IMR-90 (cell line): Measurements from ENCODE around the gene CAMK2G. TPM values are rescaled to one million over a fixed set of nuclear protein-coding genes. Genes with fewer than 3 reads are reported as not detected.

Experiments used
- ATAC-seq: fragments of 200-7000 bp; cut with Tn5 transposase; 2 replicates; pipeline ENCODE4 v1.9.1; 2020; ENCODE audit warnings: low read depth, mild to moderate bottlenecking, moderate library complexity
- BruUV-seq: library from RNA; stranded (reverse); fragments of 400-500 nt; replicated peaks from 2 replicates; lab custom pipeline; 2021; lab: Mats Ljungman, UMichigan
- CTCF ChIA-PET: fragments of 300-600 bp; formaldehyde crosslinking; extraction: SDS; loops from one replicate; lab custom pipeline; 2021; ENCODE audit warnings: antibody characterized with exemption; lab: Yijun Ruan, JAX
- POLR2A ChIA-PET: fragments of 300-600 bp; sonication (Branson Sonifier 250); formaldehyde crosslinking; loops from one replicate; lab custom pipeline; 2022; ENCODE audit warnings: antibody characterized with exemption; ENCODE audit not compliant: unreplicated experiment; lab: Charles Lee
- DNase-seq: peaks from one replicate; pipeline ENCODE4 v3.0.0; 2013
- H2AFZ ChIP-seq: replicated peaks from 2 replicates; pipeline ENCODE3; 2013; ENCODE audit warnings: low read length, mild to moderate bottlenecking; ENCODE audit not compliant: poor library complexity
- H2AK5ac ChIP-seq: 2 replicates; pipeline ENCODE4 v1.6.1; 2013; ENCODE audit warnings: low read depth, low read length, inconsistent platforms
- H2AK9ac ChIP-seq: replicated peaks from 2 replicates; pipeline ENCODE3; 2013; ENCODE audit warnings: mild to moderate bottlenecking, low read depth, low read length, moderate library complexity; ENCODE audit not compliant: poor library complexity
- H2BK120ac ChIP-seq: 2 replicates; pipeline ENCODE4 v1.6.1; 2013; ENCODE audit warnings: low read depth, low read length, inconsistent platforms
- H2BK15ac ChIP-seq: 3 replicates; pipeline ENCODE4 v1.6.1; 2013; ENCODE audit warnings: low read depth, low read length, inconsistent platforms
- H2BK20ac ChIP-seq: 2 replicates; pipeline ENCODE4 v1.6.1; 2013; ENCODE audit warnings: low read depth, mild to moderate bottlenecking, inconsistent platforms, low read length, moderate library complexity
- H2BK5ac ChIP-seq: 2 replicates; pipeline ENCODE4 v1.6.1; 2013; ENCODE audit warnings: mild to moderate bottlenecking, low read depth, low read length, inconsistent platforms; ENCODE audit not compliant: poor library complexity, severe bottlenecking
- H3K14ac ChIP-seq: replicated peaks from 2 replicates; pipeline ENCODE4 v1.6.1; 2013; ENCODE audit warnings: low read depth, low read length, inconsistent platforms
- H3K18ac ChIP-seq: 2 replicates; pipeline ENCODE4 v1.6.1; 2013; ENCODE audit warnings: low read depth, low read length, control low read depth
- H3K23ac ChIP-seq: 2 replicates; pipeline ENCODE4 v1.6.1; 2013; ENCODE audit warnings: low read depth, low read length, inconsistent platforms
- H3K27ac ChIP-seq: 2 replicates; pipeline ENCODE4 v1.5.1; 2013; ENCODE audit warnings: mild to moderate bottlenecking, control low read depth, low read length; ENCODE audit not compliant: insufficient read depth
- H3K27me3 ChIP-seq: 2 replicates; pipeline ENCODE4 v1.6.1; 2013; ENCODE audit warnings: low read length; ENCODE audit not compliant: control insufficient read depth, insufficient read depth
- H3K36me3 ChIP-seq: 2 replicates; pipeline ENCODE4 v1.6.1; 2013; ENCODE audit warnings: low read length, mixed read lengths; ENCODE audit not compliant: control insufficient read depth, insufficient read depth
- H3K4ac ChIP-seq: 2 replicates; pipeline ENCODE4 v1.6.1; 2013; ENCODE audit warnings: low read depth, low read length, inconsistent platforms
- H3K4me1 ChIP-seq: 2 replicates; pipeline ENCODE4 v1.6.1; 2013; ENCODE audit warnings: low read length, mixed read lengths; ENCODE audit not compliant: control insufficient read depth, insufficient read depth
- H3K4me2 ChIP-seq: 2 replicates; pipeline ENCODE4 v1.6.1; 2013; ENCODE audit warnings: low read depth, mild to moderate bottlenecking, control low read depth, low read length, moderate library complexity
- H3K4me3 ChIP-seq: 2 replicates; pipeline ENCODE4 v1.5.1; 2013; ENCODE audit warnings: low read depth, mild to moderate bottlenecking, control low read depth, low read length, moderate library complexity; ENCODE audit not compliant: insufficient read depth
- H3K56ac ChIP-seq: 2 replicates; pipeline ENCODE4 v1.6.1; 2013; ENCODE audit warnings: low read length, inconsistent platforms; ENCODE audit not compliant: insufficient read depth; ENCODE audit errors: extremely low read depth
- H3K79me1 ChIP-seq, 2 experiments: 2 replicates each; pipeline ENCODE4 v1.6.1; 2013; ENCODE audit warnings: low read length in 2 of 2, inconsistent platforms in 1 of 2, low read depth in 1 of 2
- H3K9ac ChIP-seq: 2 replicates; pipeline ENCODE4 v1.6.1; 2013; ENCODE audit warnings: low read depth, low read length, control low read depth
- H3K9me1 ChIP-seq: 2 replicates; pipeline ENCODE4 v1.6.1; 2013; ENCODE audit warnings: low read length, inconsistent platforms; ENCODE audit not compliant: insufficient read depth
- H3K9me3 ChIP-seq: 2 replicates; pipeline ENCODE4 v1.6.1; 2013; ENCODE audit warnings: low read length; ENCODE audit not compliant: control insufficient read depth, insufficient read depth
- H4K20me1 ChIP-seq: 2 replicates; pipeline ENCODE4 v1.6.1; 2013; ENCODE audit warnings: low read length, inconsistent platforms; ENCODE audit not compliant: insufficient read depth
- H4K5ac ChIP-seq: 2 replicates; pipeline ENCODE4 v1.6.1; 2013; ENCODE audit warnings: mild to moderate bottlenecking, low read depth, low read length, control low read depth
- H4K8ac ChIP-seq, 2 experiments: 2 replicates each; pipeline ENCODE4 v1.6.1; 2013; ENCODE audit warnings: low read depth in 2 of 2, low read length in 2 of 2, control low read depth in 1 of 2, inconsistent platforms in 1 of 2
- H4K91ac ChIP-seq: 2 replicates; pipeline ENCODE4 v1.6.1; 2013; ENCODE audit warnings: low read depth, low read length, inconsistent platforms; ENCODE audit not compliant: insufficient read depth
- BHLHE40 ChIP-seq: fragments of 150-350 bp; IDR thresholded peaks from 2 replicates; pipeline ENCODE4 v1.6.1; 2016; ENCODE audit warnings: mild to moderate bottlenecking, low read depth, low read length
- CEBPB ChIP-seq: IDR thresholded peaks from 2 replicates; pipeline ENCODE4 v1.6.1; 2012; ENCODE audit warnings: low read depth, low read length, improper control_type of control experiment
- CHD1 ChIP-seq: IDR thresholded peaks from 2 replicates; pipeline ENCODE4 v1.6.1; 2012; ENCODE audit warnings: low read depth, low read length, improper control_type of control experiment
- CTCF ChIP-seq: conservative IDR thresholded peaks from 2 replicates; pipeline ENCODE4 v1.5.1; 2012; ENCODE audit warnings: mild to moderate bottlenecking, low read depth, low read length, improper control_type of control experiment
- FOS ChIP-seq: fragments of 150-350 bp; IDR thresholded peaks from 2 replicates; pipeline ENCODE4 v1.6.1; 2016; ENCODE audit warnings: low read depth, low read length
- MAFK ChIP-seq: IDR thresholded peaks from 2 replicates; pipeline ENCODE4 v1.6.1; 2012; ENCODE audit warnings: low read depth, low read length, improper control_type of control experiment
- MAZ ChIP-seq: IDR thresholded peaks from 2 replicates; pipeline ENCODE4 v1.6.1; 2012; ENCODE audit warnings: low read depth, mild to moderate bottlenecking, low read length, improper control_type of control experiment, moderate library complexity, borderline replicate concordance
- MXI1 ChIP-seq: IDR thresholded peaks from 2 replicates; pipeline ENCODE4 v1.6.1; 2012; ENCODE audit warnings: low read depth, mild to moderate bottlenecking, low read length, moderate library complexity, borderline replicate concordance
- NFE2L2 ChIP-seq: fragments of 150-350 bp; IDR thresholded peaks from 2 replicates; pipeline ENCODE4 v1.6.1; 2016; ENCODE audit warnings: low read depth, mild to moderate bottlenecking, low read length
- POLR2A ChIP-seq: IDR thresholded peaks from 2 replicates; pipeline ENCODE4 v1.6.1; 2012; ENCODE audit warnings: mild to moderate bottlenecking, low read depth, low read length
- RAD21 ChIP-seq: IDR thresholded peaks from 2 replicates; pipeline ENCODE4 v1.6.1; 2012; ENCODE audit warnings: low read length, improper control_type of control experiment
- RCOR1 ChIP-seq: IDR thresholded peaks from 2 replicates; pipeline ENCODE4 v1.6.1; 2012; ENCODE audit warnings: mild to moderate bottlenecking, low read length, improper control_type of control experiment; ENCODE audit not compliant: insufficient replicate concordance
- RFX5 ChIP-seq: IDR thresholded peaks from 2 replicates; pipeline ENCODE4 v1.8.0; 2012; ENCODE audit warnings: low read depth, mild to moderate bottlenecking, low read length, moderate library complexity
- SMC3 ChIP-seq: fragments of 150-350 bp; IDR thresholded peaks from 2 replicates; pipeline ENCODE4 v1.6.1; 2016; ENCODE audit warnings: low read depth, mild to moderate bottlenecking, antibody characterized with exemption, low read length, moderate library complexity
- WGBS, 2 experiments: methylation state at CpG; one replicate each; pipeline versions ENCODE4 v1.1.5 to v1.1.7; 2013; ENCODE audit warnings: missing lambda C conversion rate in 2 of 2; ENCODE audit not compliant: insufficient read length in 1 of 2; ENCODE audit errors: extremely low coverage in 2 of 2; 5-methylcytosine and 5-hydroxymethylcytosine counted together
- dilution Hi-C: fragments of 300-500 bp; cut with HindIII; formaldehyde crosslinking; loops from one replicate; pipeline ENCODE4 v1.14.3; 2018; ENCODE audit warnings: low sequenced_read_pairs; ENCODE audit not compliant: unreplicated experiment
- in situ Hi-C: fragments of 300-500 bp; cut with MboI; formaldehyde crosslinking; loops from 3 replicates; pipeline ENCODE4 v1.14.3; 2019; ENCODE audit warnings: low sequenced_read_pairs, inconsistent platforms, mixed read lengths
- intact Hi-C: fragments of 100-400 bp; cut with micrococcal nuclease; formaldehyde crosslinking; loops from 2 replicates; pipeline ENCODE4 v1.10.0; 2022
- polyA plus RNA-seq, 3 experiments: library from polyadenylated mRNA; depleted of rRNA; stranded (reverse); fragments of >200 nt; gene quantifications; 2 replicates each; pipeline ENCODE4 v1.2.3, GENCODE V29; 2012; ENCODE audit warnings: low replicate concordance in 1 of 3
- total RNA-seq: library from RNA; depleted of rRNA; stranded (reverse); fragments of >200 nt; gene quantifications from 2 replicates; pipeline ENCODE4 v1.2.3, GENCODE V29; 2012
- TF ChIP-seq, protein P1 (sequence below): fragments of 150-350 bp; IDR thresholded peaks from 2 replicates; pipeline ENCODE4 v1.6.1; 2016; ENCODE audit warnings: low read depth, mild to moderate bottlenecking, low read length, moderate library complexity, borderline replicate concordance
- TF ChIP-seq, protein P2 (sequence below): fragments of 150-350 bp; IDR thresholded peaks from 2 replicates; pipeline ENCODE4 v1.6.1; 2017; ENCODE audit warnings: mild to moderate bottlenecking, antibody characterized with exemption, low read length, low read depth

The CAMK2G gene
- total and polyA plus RNA-seq, 2 of the 4 experiments (the other 2 are of a cell fraction) = 20.4 to 25.4 TPM

GRCh38 chr10:73862011-73862410 lies 12.3 kb downstream of the CAMK2G start:
- Histone ChIP-seq H4K5ac (no peak overlapping the region), H3K4ac (no peak overlapping the region), H2BK120ac (no peak overlapping the region), H3K4me2 (no peak overlapping the region), H4K91ac (no peak overlapping the region), H2AK9ac (no peak overlapping the region), H4K8ac (no peak overlapping the region), H3K27me3 (no peaks in the 10 kb centered on the region), H3K23ac (no peak overlapping the region), H3K4me1 (peaks cover 6% of the 10 kb centered on the region), H3K14ac (no peak overlapping the region), H2AK5ac (no peak overlapping the region), H2BK15ac (no peak overlapping the region), H2AFZ (no peak overlapping the region), H3K9me1 (peaks cover 11% of the 10 kb centered on the region), H4K20me1 (peaks cover 25% of the 10 kb centered on the region; the same call in 1 of the 2 replicates), H3K9me3 (no peaks in the 10 kb centered on the region), H3K27ac (no peak overlapping the region), H2BK20ac (no peak overlapping the region), H2BK5ac (no peak overlapping the region), H3K56ac (no peak overlapping the region), H3K18ac (no peak overlapping the region), H3K79me1 (peaks cover 22 to 75% of the 10 kb centered on the region in 2 experiments), H3K4me3 (no peak overlapping the region), H3K9ac (no peak overlapping the region), H3K36me3 (peaks cover 40% of the 10 kb centered on the region)
- in situ Hi-C loops (no loop called here), dilution Hi-C loops (no loop called here), intact Hi-C loops (no loop called here)
- ChIA-PET CTCF (interaction anchor here (0.7 to 0.9 kb wide), 2 partner anchors 11 to 18 kb away, joined by 4 read pairs; no protein-coding TSS in a partner anchor), POLR2A (no interaction called here)
- 90% methylated on average over 2 of the region's 8 CpGs; no CpG with 5 or more reads in 1 of the 2 experiments for WGBS, 2 experiments
- no TSS peak for BruUV-seq
- TF ChIP-seq NFE2L2 = no peak
- TF ChIP-seq, protein P1, sequence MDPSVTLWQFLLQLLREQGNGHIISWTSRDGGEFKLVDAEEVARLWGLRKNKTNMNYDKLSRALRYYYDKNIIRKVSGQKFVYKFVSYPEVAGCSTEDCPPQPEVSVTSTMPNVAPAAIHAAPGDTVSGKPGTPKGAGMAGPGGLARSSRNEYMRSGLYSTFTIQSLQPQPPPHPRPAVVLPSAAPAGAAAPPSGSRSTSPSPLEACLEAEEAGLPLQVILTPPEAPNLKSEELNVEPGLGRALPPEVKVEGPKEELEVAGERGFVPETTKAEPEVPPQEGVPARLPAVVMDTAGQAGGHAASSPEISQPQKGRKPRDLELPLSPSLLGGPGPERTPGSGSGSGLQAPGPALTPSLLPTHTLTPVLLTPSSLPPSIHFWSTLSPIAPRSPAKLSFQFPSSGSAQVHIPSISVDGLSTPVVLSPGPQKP = no peak
- no peak for TF ChIP-seq FOS
- TF ChIP-seq RFX5 = no peak
- TF ChIP-seq, protein P2, sequence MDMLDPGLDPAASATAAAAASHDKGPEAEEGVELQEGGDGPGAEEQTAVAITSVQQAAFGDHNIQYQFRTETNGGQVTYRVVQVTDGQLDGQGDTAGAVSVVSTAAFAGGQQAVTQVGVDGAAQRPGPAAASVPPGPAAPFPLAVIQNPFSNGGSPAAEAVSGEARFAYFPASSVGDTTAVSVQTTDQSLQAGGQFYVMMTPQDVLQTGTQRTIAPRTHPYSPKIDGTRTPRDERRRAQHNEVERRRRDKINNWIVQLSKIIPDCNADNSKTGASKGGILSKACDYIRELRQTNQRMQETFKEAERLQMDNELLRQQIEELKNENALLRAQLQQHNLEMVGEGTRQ = no peak
- no peak for TF ChIP-seq CTCF
- no peak for TF ChIP-seq BHLHE40
- no peak for TF ChIP-seq CHD1
- no peak for TF ChIP-seq RCOR1
- no peak for TF ChIP-seq MAZ
- no peak for TF ChIP-seq RAD21
- TF ChIP-seq MAFK = no peak
- no peak for TF ChIP-seq POLR2A
- TF ChIP-seq SMC3 = no peak
- no peak for TF ChIP-seq CEBPB
- no peak for TF ChIP-seq MXI1
- no peak for ATAC-seq
- DNase-seq = no peak
